HG03025 (cell line): ENCODE measurements around the gene FFAR1.

Experiments used
- ATAC-seq: cut with Tn5 transposase; IDR thresholded peaks from one replicate; pipeline ENCODE4 v1.9.1; 2021; ENCODE audit warnings: mild to moderate bottlenecking, moderate library complexity; ENCODE audit not compliant: unreplicated experiment, low FRiP score

Gene FFAR1

GRCh38 chr19:35341006-35341405, 6.7 kb upstream of the FFAR1 start:
- ATAC-seq = no peak

GRCh38 chr19:35341565-35342225, 6.0 kb upstream of the FFAR1 start:
- ATAC-seq = no peak

- ATAC-seq = no peak
Measured at GRCh38 chr19:35342430-35342829, 5.3 kb upstream of the FFAR1 start.

GRCh38 chr19:35344511-35345031, 3.1 kb upstream of the FFAR1 start:
- no peak for ATAC-seq

GRCh38 chr19:35345671-35346111, 2.0 kb upstream of the FFAR1 start:
- ATAC-seq = no peak

- no peak for ATAC-seq
Measured at GRCh38 chr19:35346193-35347052, 1.3 kb upstream of the FFAR1 start.

GRCh38 chr19:35347930-35348298, 212 bp downstream of the FFAR1 start:
- no peak for ATAC-seq

- ATAC-seq = no peak
Measured at GRCh38 chr19:35348911-35349611, 1.4 kb downstream of the FFAR1 start.

GRCh38 chr19:35349614-35350521, 2.2 kb downstream of the FFAR1 start:
- no peak for ATAC-seq

GRCh38 chr19:35350591-35350990, 2.9 kb downstream of the FFAR1 start:
- ATAC-seq = no peak

- ATAC-seq = no peak
Measured at GRCh38 chr19:35351411-35352176, 3.9 kb downstream of the FFAR1 start.

- no peak for ATAC-seq
Measured at GRCh38 chr19:35352177-35352447, 4.4 kb downstream of the FFAR1 start.

- ATAC-seq = no peak
Measured at GRCh38 chr19:35352448-35353304, 5.0 kb downstream of the FFAR1 start.

GRCh38 chr19:35353635-35354034, 5.9 kb downstream of the FFAR1 start:
- no peak for ATAC-seq

- ATAC-seq = no peak
Measured at GRCh38 chr19:35354898-35355297, 7.2 kb downstream of the FFAR1 start.

GRCh38 chr19:35355791-35356460, 8.2 kb downstream of the FFAR1 start:
- ATAC-seq = no peak

- no peak for ATAC-seq
Measured at GRCh38 chr19:35357867-35358573, 10.3 kb downstream of the FFAR1 start, which contains the start of gene FFAR3. Gene FFAR3 (plus strand): TSS chr19:35358460. CDS start chr19:35358891, 431 bp downstream.
